ENCODE measurements around the gene SMIM44. TPM values are rescaled to one million over a fixed set of nuclear protein-coding genes. Genes with fewer than 3 reads are reported as not detected.
A peak's percentile ranks its signal among the peaks of the same experiment; 100 is the strongest.

Gene SMIM44
- polyA plus RNA-seq, 3 donors, result not detected

DNA sequence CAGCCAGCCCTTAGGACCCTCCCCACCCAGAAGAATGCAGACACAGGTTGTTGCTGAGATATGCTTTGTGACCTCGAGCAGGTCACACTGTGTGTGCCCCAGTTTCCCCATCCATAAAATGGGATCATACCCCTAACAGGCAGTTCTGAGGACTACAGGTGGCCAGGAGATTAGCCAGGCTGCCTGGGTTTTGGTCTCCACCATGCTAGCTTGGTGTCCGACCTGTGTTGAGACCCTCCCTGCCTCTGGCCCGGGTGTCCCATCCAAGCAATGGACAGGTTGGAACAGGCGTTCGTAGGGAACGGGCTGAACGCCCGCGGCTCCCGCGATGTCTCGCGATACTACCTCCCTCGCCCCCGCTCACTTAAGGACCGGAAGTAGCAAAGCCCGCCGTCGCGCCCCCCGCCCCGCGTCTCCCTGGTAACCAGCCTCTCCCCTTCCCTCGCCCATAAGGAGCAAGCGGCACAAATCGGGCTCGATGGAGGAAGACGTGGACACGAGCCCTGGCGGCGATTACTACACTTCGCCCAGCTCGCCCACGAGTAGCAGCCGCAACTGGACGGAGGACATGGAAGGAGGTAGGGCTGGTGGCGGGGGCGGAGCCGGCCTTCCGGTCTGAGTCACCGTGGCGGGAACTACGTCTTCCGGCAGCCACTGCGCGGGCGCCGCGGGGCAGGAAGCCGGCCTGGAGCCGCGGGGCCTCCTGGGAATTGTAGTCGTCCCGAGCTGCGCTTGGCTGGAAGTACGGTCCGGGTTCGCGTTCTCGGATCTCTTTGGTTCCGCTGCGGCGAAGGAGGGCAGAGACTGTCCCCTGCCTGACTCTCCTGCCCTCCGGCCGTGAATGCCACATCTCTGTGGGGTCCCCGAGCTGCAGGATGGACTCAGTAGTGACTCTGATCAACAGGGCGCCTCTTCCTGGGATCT, 48.3 kb downstream of the SMIM44 start:
- no peak for TF ChIP-seq CTCF (IDR thresholded peaks at IDR 0.05)
- peak overlapping the region; percentile 97 to 98 for H3K4me3 Mint-ChIP-seq
- no peaks in the 10 kb centered on the region for H3K27me3 ChIP-seq (ENCODE audit: control insufficient read depth in 2 of 2, insufficient read depth in 2 of 2, low read length in 2 of 2)
- intact Hi-C loops (cut with micrococcal nuclease), result loop anchor here in 1 of 2 donors (10.0 kb wide), 1 partner anchor 70 kb away; the partner anchor contains the start of genes DOHH and FZR1
- peaks cover 0 to 7% of the 10 kb centered on the region in 2 donors for H3K9me3 ChIP-seq (replicated peaks in 1 of 2; ENCODE audit: control insufficient read depth in 1 of 2, insufficient read depth in 1 of 2, low read length in 2 of 2)
- peaks cover 18% of the 10 kb centered on the region for H3K4me1 Mint-ChIP-seq
- peak overlapping the region; percentile 95 to 99 (median 98) for H3K27ac Mint-ChIP-seq
- H3K4me1 ChIP-seq (ENCODE audit: control insufficient read depth in 1 of 2, insufficient read depth in 2 of 2, low read length in 2 of 2), result peaks cover 14 to 19% of the 10 kb centered on the region in 2 donors
- H3K4me3 ChIP-seq (replicated peaks in 1 of 3; ENCODE audit: low read depth in 2 of 3, low read length in 3 of 3), result peak overlapping the region; percentile 59 to 84 (median 81)
- H2AFZ ChIP-seq (ENCODE audit: insufficient read depth, low read depth, low read length, poor library complexity, severe bottlenecking), result peak overlapping the region; percentile 90
- 3% methylated on average over 63 of the region's 67 CpGs for WGBS (ENCODE audit: insufficient coverage)
- H3K9me3 Mint-ChIP-seq, result peaks cover 4 to 10% (median 7%) of the 10 kb centered on the region in 7 donors
- H3K36me3 Mint-ChIP-seq, result peaks cover 34 to 61% of the 10 kb centered on the region in 2 donors
- peak overlapping the region; percentile 83 to 84 for H3K27ac ChIP-seq (ENCODE audit: low read depth in 1 of 2, low read length in 2 of 2)
- H3K9ac ChIP-seq (ENCODE audit: insufficient read depth, low read length, poor library complexity, severe bottlenecking), result peak overlapping the region; percentile 75
- H4K20me1 ChIP-seq (ENCODE audit: insufficient read depth, low read length), result peaks cover 29% of the 10 kb centered on the region
- peak overlapping the region; percentile 87 for H3K4me2 ChIP-seq (replicated peaks; ENCODE audit: extremely low read depth, low read length, poor library complexity, severe bottlenecking)
- H3K36me3 ChIP-seq (replicated peaks in 1 of 2; ENCODE audit: control insufficient read depth in 1 of 2, insufficient read depth in 2 of 2, low read length in 2 of 2), result peaks cover 29 to 51% of the 10 kb centered on the region in 2 donors
- no peaks in the 10 kb centered on the region for H3K27me3 Mint-ChIP-seq (ENCODE audit: low read depth in 3 of 3)
- peaks cover 24% of the 10 kb centered on the region for H3K79me2 ChIP-seq (ENCODE audit: insufficient read depth, low read length)
- peak; percentile 94 to 96 (median 95) for DNase-seq

DNA sequence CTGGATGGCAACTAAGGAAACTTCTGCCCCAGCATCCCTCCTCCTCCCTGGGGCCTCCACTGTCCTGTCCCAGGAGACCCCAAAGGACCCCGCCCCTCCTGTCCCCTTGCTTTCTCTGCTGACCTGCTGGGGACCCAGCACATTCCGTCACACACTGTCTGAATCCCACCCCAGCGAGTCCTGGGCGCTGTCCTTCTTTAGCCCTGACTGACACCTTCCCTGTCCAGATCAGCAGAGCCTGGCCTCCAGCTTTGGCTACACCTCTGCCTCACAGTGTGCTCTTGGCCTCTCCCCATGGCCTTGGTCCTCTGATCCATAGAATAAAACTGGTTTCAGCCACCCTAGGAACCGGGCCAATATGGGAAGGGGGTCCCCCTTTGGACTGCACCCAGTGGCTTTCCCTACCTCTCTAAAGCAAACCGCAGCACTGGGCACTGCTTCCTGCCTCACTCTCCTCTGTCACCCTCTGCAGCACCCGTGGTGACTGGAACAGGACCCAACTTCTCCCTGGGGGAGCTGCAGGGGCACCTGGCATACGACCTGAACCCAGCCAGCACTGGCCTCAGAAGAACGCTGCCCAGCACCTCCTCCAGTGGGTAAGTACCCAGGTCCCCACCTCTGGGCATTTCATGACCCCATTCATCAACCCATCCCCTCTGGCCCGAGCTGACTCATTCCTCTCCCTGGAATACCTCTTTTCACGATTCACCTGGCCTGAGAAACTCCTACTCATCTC, 49.3 kb downstream of the SMIM44 start:
- intact Hi-C loops (cut with micrococcal nuclease), result loop anchor here in 1 of 2 donors (10.0 kb wide), 1 partner anchor 71 kb away; the partner anchor contains the start of genes DOHH and FZR1
- H3K9me3 Mint-ChIP-seq, result peaks cover 4 to 10% (median 7%) of the 10 kb centered on the region in 7 donors
- peaks cover 22 to 28% of the 10 kb centered on the region in 2 donors for H3K4me1 ChIP-seq (ENCODE audit: control insufficient read depth in 1 of 2, insufficient read depth in 2 of 2, low read length in 2 of 2)
- H3K27ac ChIP-seq (ENCODE audit: low read depth in 1 of 2, low read length in 2 of 2), result peak overlapping the region; percentile 83 to 84
- H3K36me3 ChIP-seq (replicated peaks in 1 of 2; ENCODE audit: control insufficient read depth in 1 of 2, insufficient read depth in 2 of 2, low read length in 2 of 2), result peaks cover 27 to 50% of the 10 kb centered on the region in 2 donors
- H3K27ac Mint-ChIP-seq, result peak overlapping the region; percentile 95 to 99 (median 98)
- H3K4me3 ChIP-seq (replicated peaks in 1 of 3; ENCODE audit: low read depth in 2 of 3, low read length in 3 of 3), result peak overlapping the region in 1 of 3 experiments; percentile 84
- H3K27me3 Mint-ChIP-seq (ENCODE audit: low read depth in 3 of 3), result no peaks in the 10 kb centered on the region
- H3K4me2 ChIP-seq (replicated peaks; ENCODE audit: extremely low read depth, low read length, poor library complexity, severe bottlenecking), result peak overlapping the region; percentile 87
- H3K27me3 ChIP-seq (ENCODE audit: control insufficient read depth in 2 of 2, insufficient read depth in 2 of 2, low read length in 2 of 2), result no peaks in the 10 kb centered on the region
- H3K9me3 ChIP-seq (replicated peaks in 1 of 2; ENCODE audit: control insufficient read depth in 1 of 2, insufficient read depth in 1 of 2, low read length in 2 of 2), result peaks cover 0 to 7% of the 10 kb centered on the region in 2 donors
- peaks cover 24% of the 10 kb centered on the region for H3K4me1 Mint-ChIP-seq
- peaks cover 23% of the 10 kb centered on the region for H3K79me2 ChIP-seq (ENCODE audit: insufficient read depth, low read length)
- TF ChIP-seq CTCF (IDR thresholded peaks at IDR 0.05), result no peak
- DNase-seq, result no peak
- H4K20me1 ChIP-seq (ENCODE audit: insufficient read depth, low read length), result peaks cover 35% of the 10 kb centered on the region
- H3K9ac ChIP-seq (ENCODE audit: insufficient read depth, low read length, poor library complexity, severe bottlenecking), result no peak overlapping the region
- H3K36me3 Mint-ChIP-seq, result peaks cover 33 to 60% of the 10 kb centered on the region in 2 donors
- peak overlapping the region; percentile 90 for H2AFZ ChIP-seq (ENCODE audit: insufficient read depth, low read depth, low read length, poor library complexity, severe bottlenecking)
- H3K4me3 Mint-ChIP-seq, result peak overlapping the region; percentile 97 to 98
- WGBS (ENCODE audit: insufficient coverage), result 97% methylated on average over 10 of the region's 11 CpGs

Data from CD14-positive monocyte (primary cell).